ENCODE results near the gene TMEM129.

GRCh38 chr4:1713003-1713851, 7.9 kb downstream of the TMEM129 start:
- TF ChIP-seq EZH2 (optimal IDR thresholded peaks at IDR 0.05; ENCODE audit: low read depth, low read length), result no peak
- TF ChIP-seq, protein P1, sequence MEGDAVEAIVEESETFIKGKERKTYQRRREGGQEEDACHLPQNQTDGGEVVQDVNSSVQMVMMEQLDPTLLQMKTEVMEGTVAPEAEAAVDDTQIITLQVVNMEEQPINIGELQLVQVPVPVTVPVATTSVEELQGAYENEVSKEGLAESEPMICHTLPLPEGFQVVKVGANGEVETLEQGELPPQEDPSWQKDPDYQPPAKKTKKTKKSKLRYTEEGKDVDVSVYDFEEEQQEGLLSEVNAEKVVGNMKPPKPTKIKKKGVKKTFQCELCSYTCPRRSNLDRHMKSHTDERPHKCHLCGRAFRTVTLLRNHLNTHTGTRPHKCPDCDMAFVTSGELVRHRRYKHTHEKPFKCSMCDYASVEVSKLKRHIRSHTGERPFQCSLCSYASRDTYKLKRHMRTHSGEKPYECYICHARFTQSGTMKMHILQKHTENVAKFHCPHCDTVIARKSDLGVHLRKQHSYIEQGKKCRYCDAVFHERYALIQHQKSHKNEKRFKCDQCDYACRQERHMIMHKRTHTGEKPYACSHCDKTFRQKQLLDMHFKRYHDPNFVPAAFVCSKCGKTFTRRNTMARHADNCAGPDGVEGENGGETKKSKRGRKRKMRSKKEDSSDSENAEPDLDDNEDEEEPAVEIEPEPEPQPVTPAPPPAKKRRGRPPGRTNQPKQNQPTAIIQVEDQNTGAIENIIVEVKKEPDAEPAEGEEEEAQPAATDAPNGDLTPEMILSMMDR (IDR thresholded peaks at IDR 0.05; ENCODE audit: low read length), result no peak
